ENCODE measurements around the gene GRB7.
"Not testable (repeated sequence)": the region's sequence is repeated elsewhere in the genome, so short reads cannot be mapped to it uniquely, and the experiment has no call there.

GRB7 gene

DNA sequence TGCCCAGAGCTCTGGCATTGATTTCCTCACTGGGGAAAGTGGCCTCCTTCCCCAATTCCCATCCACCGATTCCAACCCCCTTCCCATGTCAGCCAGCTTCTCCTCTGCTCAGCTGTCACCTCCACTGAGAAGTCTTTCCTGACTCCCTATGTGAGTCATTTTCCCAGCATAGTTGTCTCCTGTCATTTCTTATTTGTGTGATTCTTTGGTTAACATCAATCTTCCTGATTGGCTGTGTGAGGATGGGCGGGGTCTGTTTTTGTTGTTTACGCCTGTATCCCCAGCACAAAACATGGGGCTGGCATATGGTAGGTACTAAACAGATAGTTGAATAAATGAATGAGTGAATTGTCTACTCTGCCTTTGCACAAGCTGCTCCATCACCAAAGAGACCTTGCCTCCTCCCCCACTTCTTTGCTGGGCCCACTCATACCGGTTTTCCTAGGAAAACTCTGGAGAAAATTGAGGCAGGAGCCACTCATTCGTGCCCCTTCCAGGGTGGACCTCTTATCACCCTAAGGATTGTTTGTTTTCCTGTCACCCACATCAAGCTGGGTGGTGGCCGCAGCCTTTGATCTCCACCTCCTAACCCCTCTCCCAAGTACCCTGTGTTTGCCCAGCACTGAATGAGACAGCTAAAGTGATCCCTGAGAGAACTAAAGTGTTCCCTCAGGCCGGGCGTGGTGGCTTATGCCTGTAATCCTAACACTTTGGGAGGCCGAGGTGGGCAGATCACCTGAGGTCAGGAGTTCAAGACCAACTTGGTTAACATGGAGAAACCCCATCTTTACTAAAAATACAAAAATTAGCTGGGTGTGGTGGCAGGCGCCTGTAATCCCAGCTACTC is 1.2 kb upstream of the GRB7 start:
- no peak for DNase-seq (ENCODE audit: low read depth)

DNA sequence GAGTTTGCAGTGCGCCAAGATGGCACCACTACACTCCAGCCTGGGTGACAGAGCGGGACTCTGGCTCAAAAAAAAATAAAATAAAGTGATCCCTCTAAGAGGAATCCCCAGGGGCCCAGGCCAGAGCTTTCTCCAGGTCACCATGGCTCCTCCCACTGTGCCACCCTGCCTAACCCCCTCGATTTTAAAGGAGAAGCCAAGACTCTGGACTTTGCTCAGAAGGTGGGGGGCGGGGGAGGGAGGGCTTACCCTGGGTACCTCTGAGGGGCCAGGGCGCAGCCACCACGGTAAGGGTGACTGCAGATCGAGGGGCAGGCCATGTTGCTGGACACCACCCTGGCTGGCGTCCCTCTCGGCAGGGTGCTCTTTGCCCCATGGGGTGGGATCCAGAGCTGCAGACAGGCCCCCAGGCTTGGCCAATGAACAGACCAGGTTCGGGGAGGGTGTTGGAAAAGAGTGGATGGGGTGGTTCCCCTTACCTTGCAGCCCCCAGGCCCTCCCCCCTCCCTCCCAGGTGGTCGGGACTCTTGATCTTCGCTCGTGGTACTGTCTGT is 455 bp upstream of the GRB7 start:
- DNase-seq (ENCODE audit: low read depth): no peak

DNA sequence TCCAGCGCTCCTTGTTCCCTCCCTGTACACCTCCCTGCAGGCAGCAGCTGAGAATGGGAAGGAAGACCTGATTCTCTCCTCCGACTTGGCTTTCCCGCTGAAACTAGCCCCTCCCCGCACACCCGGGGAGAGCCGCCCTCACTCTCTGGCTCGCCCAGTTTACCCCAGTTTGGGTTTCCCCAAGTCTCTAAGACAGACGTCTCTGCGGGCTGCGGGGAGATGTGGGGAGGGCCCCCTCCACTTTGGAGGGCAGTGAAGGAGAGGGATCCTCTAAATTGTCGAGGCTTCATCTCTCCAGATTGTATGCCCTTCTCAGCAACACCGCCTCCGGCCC is 797 bp downstream of the GRB7 start:
- no peak for DNase-seq (ENCODE audit: low read depth)

DNA sequence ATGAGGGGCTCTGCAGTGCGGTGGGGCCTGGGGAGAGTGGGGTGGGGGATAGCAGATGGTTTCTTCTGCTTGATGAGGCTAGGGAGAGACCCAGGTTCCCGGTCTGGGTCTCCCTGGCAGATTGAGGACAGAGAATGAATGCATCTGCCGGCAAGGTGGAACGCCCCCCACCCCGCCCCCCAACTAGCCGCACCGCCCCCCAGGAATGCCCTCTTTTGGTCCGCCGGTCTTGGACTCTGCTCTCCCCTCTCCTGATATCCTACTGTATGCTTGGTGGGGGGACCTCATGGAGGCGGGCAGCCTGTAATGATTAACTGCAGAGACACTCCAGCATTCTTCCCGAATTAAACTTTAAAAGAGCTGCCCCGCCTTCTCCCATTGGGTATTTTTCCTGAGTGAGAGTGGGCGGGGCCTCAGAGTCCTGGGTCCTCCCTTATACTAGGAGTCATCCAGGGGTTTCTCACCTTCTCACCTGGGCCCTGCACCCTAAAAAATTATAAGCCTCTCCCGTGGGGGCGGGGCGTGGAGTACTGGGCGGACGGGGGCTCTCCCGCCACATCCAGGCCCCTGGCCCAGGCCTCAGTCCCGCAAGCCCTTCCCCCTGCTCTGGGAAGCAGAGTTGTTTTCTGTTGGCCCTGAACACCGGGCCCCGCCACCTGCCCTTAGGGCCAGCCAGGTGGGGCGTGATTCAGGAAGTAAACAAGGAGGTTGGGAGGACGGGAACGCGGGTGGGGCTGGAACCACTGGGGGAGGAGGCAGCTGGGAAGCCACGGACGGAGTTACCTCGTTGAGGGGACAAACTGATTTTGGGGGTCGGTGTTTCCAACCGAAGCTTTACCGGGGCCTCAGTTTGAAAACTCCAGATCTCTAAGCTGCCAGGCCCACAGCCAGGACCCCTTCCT is 1.5 kb downstream of the GRB7 start:
- DNase-seq (ENCODE audit: low read depth): no peak

DNA sequence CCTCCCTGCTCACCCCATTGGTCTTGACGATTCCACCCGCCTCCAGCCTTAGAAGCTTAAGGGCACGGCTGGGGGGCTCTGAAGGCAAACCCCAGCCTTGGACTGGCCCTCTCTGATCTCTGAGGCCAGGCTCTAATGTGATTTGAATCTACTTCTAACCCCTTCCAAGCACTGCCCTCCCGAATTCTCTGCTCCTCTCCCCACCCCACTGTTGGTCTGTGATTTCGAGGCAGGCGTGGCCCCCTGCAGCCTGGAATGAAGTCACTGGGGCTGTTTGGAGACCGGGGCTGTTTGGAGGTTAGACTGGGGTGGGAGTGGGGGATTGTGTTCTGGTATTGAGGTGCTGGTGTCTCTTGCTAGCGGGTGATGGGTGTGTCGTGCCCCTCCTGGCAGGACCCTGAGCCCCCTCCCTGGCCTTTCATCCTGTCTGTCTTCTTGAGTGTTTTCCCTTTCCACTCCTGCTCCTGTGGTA is 2.2 kb downstream of the GRB7 start:
- DNase-seq (ENCODE audit: low read depth): no peak

DNA sequence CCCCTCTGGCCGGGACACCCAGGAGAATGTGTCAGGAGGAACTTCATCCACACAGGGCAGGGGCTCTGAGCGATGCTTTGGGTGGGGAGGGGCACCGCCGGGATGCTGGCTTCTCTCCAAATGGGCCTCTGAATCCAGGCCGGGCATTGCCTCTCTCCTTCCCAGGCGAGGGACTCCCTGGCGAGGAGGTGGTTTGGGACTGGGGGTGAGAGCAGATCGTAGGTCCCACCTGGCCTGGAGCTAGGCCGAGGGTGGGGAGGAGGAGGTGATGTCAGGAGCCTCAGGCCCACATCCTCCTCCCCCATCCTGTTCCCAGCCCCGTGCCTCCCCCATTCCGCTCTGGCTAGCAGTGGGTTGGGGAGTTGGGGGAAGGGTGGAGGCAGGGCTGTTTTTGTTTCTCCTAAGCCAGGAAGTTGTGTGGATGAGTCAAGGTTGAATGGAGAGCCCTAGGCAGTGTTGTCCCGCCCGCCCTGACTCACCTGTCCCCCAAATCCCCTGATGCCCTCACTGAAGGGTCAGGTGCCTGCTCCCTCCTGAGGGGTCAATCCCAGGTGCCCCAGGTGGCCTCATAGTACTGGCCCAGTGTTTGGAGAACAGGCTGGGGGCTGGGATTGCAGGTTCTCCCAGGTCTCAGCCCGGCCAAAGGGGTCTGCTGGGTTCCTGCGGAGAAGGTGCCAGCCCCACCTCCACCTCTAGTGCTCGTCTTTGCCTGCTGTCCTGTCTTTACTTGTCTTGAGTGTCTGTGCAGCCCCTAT is 2.8 kb downstream of the GRB7 start:
- no peak for DNase-seq (ENCODE audit: low read depth)

DNA sequence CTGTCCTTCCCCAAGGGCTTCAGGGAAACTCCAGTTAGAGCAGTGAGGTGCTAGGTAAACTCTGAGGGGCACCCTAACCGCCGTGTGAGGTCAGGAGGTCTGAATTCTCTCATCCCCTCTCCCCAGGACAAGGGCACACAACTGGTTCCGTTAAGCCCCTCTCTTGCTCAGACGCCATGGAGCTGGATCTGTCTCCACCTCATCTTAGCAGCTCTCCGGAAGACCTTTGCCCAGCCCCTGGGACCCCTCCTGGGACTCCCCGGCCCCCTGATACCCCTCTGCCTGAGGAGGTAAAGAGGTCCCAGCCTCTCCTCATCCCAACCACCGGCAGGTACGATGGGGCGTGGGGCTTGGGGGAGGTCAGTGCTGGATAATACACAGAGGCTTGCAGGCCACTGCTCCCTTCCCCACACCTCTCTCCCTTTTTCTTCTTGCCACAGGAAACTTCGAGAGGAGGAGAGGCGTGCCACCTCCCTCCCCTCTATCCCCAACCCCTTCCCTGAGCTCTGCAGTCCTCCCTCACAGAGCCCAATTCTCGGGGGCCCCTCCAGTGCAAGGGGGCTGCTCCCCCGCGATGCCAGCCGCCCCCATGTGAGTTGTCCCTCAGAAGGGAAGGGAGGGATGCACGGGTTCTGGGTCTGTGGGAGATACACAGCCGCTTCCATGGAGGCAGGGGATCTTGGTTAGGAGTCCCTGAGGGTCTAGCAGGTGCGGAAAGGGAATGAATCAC is 4.6 kb downstream of the GRB7 start:
- DNase-seq (ENCODE audit: low read depth): no peak

DNA sequence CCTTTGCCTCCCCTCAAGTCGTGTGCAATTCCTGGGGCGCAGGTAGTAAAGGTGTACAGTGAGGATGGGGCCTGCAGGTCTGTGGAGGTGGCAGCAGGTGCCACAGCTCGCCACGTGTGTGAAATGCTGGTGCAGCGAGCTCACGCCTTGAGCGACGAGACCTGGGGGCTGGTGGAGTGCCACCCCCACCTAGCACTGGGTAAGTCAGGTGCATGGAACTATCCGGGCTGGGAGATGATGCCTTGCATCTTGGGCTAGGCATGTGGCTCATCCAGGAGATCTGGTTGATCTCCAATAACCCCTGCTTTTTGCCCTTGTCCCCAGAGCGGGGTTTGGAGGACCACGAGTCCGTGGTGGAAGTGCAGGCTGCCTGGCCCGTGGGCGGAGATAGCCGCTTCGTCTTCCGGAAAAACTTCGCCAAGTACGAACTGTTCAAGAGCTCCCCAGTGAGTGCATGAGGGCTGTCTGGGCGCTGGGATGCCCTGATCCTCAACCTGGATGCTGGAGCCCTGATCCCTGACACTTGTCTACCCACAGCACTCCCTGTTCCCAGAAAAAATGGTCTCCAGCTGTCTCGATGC is 5.2 kb downstream of the GRB7 start:
- no peak for DNase-seq (ENCODE audit: low read depth)

DNA sequence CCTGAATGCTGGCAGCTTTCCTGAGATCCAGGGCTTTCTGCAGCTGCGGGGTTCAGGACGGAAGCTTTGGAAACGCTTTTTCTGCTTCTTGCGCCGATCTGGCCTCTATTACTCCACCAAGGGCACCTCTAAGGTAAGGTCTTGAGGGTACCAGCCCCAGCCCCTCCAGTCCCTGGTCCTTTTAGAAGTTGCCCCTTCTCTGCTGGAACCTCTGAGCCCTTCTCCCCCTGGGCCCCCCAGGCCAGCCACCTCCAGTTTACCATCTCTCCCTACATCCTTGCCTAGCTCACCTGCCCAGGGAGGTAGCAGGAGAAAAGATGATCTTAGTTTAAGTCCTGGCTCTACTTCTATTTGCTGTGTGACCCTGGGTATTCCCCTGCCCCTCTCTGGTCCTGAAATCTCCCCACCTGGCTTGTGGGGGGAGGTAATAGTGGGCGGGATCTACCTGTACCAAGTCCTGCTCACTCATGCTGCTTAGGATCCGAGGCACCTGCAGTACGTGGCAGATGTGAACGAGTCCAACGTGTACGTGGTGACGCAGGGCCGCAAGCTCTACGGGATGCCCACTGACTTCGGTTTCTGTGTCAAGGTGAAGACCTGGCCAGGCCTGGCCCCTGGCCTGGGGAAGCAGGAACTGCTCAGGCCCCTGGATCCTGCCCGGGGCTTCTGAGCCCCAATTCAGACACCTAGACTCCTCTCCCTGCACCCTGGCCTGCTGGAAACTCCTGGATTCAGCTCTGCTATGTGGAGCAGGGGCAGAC is 6.5 kb downstream of the GRB7 start:
- no peak for DNase-seq (ENCODE audit: low read depth)

DNA sequence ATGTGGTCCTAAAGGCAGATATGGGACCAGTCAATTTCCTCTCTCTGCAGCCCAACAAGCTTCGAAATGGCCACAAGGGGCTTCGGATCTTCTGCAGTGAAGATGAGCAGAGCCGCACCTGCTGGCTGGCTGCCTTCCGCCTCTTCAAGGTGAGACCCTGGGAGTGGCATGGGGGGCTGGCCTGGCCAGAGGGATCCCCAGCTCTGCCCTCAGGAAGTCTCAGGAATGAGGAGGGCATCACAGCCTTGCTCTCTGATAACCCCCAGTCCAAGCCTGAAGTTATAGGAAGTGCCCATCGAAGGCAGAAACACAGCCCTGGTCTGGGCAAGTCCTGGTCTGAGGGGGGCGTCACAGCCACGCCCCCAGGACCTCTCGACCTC is 7.1 kb downstream of the GRB7 start:
- DNase-seq (ENCODE audit: low read depth): no peak

DNA sequence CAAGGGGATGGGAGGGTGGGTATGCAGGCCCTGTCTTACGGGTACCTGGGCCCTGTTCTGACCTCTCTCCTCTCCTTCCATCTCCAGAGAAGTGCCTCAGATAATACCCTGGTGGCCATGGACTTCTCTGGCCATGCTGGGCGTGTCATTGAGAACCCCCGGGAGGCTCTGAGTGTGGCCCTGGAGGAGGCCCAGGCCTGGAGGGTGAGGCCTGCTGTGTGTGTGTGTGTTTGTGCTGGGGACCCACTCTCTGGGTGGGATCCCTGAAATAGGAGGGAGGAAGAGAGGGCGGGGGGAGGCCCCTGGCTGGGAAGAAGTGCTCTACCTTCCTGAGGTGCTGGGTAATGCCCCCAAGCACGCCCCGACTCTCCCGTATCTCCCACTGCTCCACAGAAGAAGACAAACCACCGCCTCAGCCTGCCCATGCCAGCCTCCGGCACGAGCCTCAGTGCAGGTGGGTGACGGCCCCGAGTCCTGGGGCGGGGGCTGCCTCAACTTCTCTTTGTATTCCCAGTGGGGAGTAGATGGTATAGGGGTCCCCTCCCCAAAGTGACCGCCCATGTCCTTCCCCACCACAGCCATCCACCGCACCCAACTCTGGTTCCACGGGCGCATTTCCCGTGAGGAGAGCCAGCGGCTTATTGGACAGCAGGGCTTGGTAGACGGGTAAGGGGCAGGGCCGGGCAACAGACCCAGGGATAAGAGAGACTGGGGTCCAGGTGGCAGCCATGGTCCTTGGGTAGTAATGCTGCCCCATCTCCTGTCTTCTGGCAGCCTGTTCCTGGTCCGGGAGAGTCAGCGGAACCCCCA is 7.8 kb downstream of the GRB7 start:
- DNase-seq (ENCODE audit: low read depth): no peak

DNA sequence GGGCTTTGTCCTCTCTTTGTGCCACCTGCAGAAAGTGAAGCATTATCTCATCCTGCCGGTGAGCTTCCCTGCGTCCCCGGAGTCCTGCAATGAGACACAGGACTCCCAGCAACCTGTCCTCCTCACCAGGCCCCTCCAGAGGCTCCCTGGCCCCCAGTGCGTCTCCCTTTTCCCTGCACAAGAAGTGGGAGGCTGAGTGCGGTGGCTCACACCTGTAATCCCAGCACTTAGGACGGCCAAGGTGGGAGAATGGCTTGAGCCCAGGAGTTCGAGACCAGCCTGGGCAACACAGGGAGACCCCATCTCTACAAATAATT is 8.4 kb downstream of the GRB7 start:
- no peak for DNase-seq (ENCODE audit: low read depth)

DNA sequence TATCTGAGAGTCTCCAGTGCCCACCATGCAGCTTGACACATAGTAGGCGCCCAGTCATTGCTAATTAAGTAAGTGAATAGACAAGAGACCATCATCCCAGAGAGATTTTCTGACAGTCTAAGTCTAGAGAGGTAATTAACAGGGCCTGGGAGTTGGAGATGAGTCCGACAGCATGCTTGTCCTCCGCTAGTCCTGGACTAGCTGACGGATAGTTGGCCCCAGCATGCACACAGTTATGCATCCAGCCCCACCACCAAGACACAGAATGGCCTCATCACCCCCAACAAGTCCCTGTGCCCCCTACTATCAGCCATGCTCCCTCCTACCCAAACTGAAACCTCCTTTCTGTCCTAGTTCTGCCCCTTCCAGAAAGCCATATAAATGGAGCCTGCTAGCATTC is 10.0 kb downstream of the GRB7 start:
- no peak for DNase-seq (ENCODE audit: low read depth)

DNA sequence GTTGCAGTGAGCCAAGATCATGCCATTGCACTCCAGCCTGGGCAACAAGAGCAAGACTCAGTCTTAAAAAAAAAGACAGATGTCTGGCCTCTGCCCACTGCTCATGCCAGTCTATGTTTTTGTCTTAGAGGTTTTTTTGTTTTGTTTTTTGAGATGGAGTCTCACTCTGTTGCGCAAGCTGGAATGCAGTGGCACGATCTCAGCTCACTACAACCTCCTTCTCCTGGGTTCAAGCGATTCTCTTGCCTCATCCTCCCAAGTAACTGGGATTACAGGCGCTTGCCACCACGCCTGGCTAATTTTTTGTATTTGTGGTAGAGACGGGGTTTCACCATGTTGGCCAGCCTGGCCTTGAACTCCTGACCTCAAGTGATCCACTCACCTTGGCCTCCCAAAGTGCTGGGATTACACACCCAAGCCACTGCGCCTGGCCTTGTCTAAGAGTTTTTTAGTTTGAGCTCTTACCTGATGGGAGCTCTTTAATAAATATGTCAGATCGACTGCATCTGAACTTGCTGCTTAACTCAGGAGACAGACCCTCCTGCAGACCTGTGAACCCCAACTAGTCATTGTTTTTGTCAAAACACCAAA is 10.8 kb downstream of the GRB7 start:
- not testable (repeated sequence) for DNase-seq (ENCODE audit: low read depth)

DNA sequence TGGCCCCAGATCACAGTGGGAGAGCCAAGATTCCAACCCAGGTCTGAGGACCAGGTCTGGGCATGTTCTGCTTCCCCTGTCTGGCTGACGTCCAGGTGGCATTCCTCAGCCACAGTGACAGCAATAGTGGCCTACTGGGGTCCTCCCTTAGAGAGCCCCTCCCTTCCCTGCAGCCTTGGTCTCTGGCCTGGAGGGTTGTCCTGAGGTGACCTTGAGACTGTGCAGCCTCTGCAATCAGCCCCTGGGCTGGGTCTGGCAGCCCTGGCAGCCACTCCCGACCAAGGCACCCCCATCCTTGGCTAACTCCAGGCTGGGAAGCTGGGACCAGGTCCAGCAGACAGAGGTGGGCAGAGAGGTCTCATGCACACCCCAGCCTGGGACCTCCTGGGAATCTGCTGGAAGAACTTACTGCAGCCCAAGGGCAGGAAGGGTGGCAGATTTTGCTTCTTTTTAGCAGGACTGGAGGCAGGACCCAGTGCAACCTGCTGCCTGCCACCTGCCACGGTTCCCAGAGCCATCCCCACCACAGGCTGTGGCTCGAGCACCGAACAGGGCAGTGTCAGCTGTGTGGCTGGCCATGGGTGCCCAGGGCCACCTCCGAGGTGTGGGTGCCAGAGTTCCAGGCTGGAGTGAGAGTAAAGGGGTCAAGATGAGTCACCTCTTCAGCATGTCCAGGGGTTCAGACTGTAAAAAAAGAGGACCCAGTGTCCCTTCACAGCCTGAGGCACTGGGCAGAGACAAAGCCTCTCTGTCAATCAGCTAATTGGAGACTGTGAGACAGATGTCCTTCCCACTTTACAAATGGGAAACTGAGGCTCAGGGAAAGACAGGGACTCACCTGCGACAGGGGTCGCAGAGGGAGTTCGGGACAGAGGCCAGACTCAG is 12.6 kb downstream of the GRB7 start:
- no peak for DNase-seq (ENCODE audit: low read depth)

DNA sequence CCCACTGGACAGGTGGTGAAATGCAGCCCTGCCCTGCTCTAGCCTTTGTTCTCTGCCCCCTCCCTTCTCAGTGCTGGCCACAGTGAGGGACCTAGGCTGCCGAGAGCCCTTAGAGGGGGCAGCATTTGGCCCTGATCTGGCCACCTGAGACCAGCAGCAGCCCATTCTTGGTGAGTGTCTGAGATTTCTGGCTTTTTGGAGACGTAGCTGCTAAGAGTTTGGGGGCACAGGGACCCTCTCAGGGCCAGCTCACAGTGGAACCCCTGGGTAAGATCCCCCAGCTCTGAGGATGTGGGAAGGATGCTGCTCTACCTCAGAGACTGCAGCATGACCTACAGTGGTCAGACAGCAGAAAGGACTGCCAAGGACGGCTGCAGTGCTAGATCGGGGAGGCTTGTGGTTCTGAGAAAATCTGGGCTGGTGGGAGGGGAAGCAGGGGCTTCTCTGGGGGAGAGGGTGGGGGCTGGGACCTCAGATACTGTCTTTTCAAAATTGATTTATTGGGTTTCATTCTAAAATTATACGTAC is 13.3 kb downstream of the GRB7 start:
- DNase-seq (ENCODE audit: low read depth): no peak

DNA sequence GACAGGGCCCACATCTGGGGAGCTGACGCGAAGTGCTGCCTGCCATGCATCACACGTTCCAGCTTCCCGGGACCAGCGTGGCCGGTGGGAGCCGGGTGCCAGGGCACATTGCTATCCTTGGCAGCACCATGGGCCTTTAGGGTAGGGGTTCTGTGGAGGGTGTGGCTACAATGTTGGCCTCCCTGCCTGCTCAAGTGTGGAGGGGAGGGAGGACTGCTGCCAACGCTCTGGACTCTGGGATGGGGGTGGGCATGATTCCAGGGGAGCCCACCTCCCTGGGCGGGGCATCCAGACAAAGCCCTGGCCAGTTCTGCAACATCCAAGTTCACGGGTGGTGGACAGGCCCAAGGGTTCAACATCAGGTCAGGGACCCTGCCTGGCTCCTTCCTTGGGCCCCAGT is 13.9 kb downstream of the GRB7 start:
- no peak for DNase-seq (ENCODE audit: low read depth)

DNA sequence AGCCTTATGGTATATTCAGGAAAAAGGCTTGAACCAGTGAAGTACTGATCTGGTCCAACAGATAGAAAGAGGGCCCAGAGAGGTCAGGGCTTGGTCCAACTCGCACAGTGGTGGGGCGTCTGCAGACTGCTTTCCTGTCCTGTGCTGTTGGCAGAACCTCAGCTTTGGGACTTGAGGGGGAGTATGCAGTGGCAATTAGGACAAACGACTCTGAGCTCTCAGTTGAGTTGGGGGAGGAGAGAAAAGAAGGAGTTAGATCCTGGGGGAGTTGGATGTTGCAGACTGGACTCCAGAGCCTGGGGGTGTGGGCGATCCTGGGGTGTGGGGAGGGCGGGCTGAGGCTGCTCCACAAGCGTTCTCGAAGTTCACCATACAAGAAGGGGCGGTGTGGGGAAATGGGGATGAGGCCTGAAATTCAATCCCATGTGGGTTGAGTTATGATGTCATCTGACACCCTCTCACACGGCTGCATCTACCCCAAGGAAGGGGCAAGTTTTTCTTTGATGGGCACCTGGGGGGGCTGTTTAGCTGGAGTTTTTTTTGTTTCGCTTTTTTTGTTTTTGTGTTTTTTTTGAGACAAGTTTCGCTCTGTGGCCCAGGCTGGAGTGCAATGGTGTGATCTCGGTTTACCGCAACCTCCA is 14.6 kb downstream of the GRB7 start:
- no peak for DNase-seq (ENCODE audit: low read depth)
